DND-41 (cell line): ENCODE measurements around the gene GATD1.

ENCODE experiments used
- ATAC-seq: fragments of 200-7000 bp; cut with Tn5 transposase; 3 replicates; pipeline ENCODE4 v1.9.1; 2021; ENCODE audit warnings: low read depth; ENCODE audit not compliant: insufficient read depth
- DNase-seq: peaks from one replicate; pipeline ENCODE4 v3.0.0-alpha.2; 2020
- H2AFZ ChIP-seq: 2 replicates; pipeline ENCODE4 v1.6.0; 2012; ENCODE audit warnings: low read depth, low read length
- H3K27ac ChIP-seq: 2 replicates; pipeline ENCODE4 v1.5.1; 2012; ENCODE audit warnings: low read length, inconsistent platforms
- H3K27me3 ChIP-seq: fragments of 200-600 bp; sonication (generic); 2 replicates; pipeline ENCODE4 v1.6.0; 2012; ENCODE audit warnings: low read length, mild to moderate bottlenecking, inconsistent platforms; ENCODE audit not compliant: insufficient read depth, poor library complexity
- H3K36me3 ChIP-seq: 2 replicates; pipeline ENCODE4 v1.5.1; 2012; ENCODE audit warnings: low read length, inconsistent platforms; ENCODE audit not compliant: insufficient read depth
- H3K4me1 ChIP-seq: 2 replicates; pipeline ENCODE4 v1.5.1; 2012; ENCODE audit warnings: mild to moderate bottlenecking, low read length; ENCODE audit not compliant: insufficient read depth
- H3K4me2 ChIP-seq: 2 replicates; pipeline ENCODE4 v1.6.0; 2012; ENCODE audit warnings: mild to moderate bottlenecking, moderate library complexity, low read length, inconsistent platforms; ENCODE audit not compliant: insufficient read depth
- H3K4me3 ChIP-seq, 2 experiments: fragments of 200-600 bp in 1 of 2; shearing (Covaris generic) in 1 of 2; 2 replicates each; pipeline ENCODE4 v1.5.1; 2012 to 2016; ENCODE audit warnings: inconsistent platforms in 2 of 2, low read length in 2 of 2, mild to moderate bottlenecking in 2 of 2, low read depth in 1 of 2, moderate library complexity in 1 of 2
- H3K79me2 ChIP-seq: 2 replicates; pipeline ENCODE4 v1.6.0; 2012; ENCODE audit warnings: low read length, inconsistent platforms; ENCODE audit not compliant: insufficient read depth
- H3K9ac ChIP-seq: 2 replicates; pipeline ENCODE4 v1.6.0; 2012; ENCODE audit warnings: low read depth, mild to moderate bottlenecking, inconsistent platforms, low read length, moderate library complexity
- H3K9me3 ChIP-seq: 2 replicates; pipeline ENCODE4 v1.5.1; 2012; ENCODE audit warnings: low read length, moderate library complexity, mild to moderate bottlenecking, inconsistent platforms; ENCODE audit not compliant: insufficient read depth, severe bottlenecking
- H4K20me1 ChIP-seq: 2 replicates; pipeline ENCODE4 v1.6.0; 2012; ENCODE audit warnings: low read length; ENCODE audit not compliant: insufficient read depth
- EZH2 ChIP-seq: IDR thresholded peaks from 3 replicates; pipeline ENCODE4 v1.6.1; 2012; ENCODE audit warnings: borderline replicate concordance, low read depth, mild to moderate bottlenecking, moderate library complexity, low read length, inconsistent platforms; ENCODE audit not compliant: severe bottlenecking
- TF ChIP-seq, protein P1 (sequence below): IDR thresholded peaks from 2 replicates; pipeline ENCODE4 v1.5.1; 2012; ENCODE audit warnings: borderline replicate concordance, low read length, moderate library complexity, mild to moderate bottlenecking; ENCODE audit not compliant: poor library complexity, severe bottlenecking; ENCODE audit errors: extremely low read depth

Gene GATD1

DNA sequence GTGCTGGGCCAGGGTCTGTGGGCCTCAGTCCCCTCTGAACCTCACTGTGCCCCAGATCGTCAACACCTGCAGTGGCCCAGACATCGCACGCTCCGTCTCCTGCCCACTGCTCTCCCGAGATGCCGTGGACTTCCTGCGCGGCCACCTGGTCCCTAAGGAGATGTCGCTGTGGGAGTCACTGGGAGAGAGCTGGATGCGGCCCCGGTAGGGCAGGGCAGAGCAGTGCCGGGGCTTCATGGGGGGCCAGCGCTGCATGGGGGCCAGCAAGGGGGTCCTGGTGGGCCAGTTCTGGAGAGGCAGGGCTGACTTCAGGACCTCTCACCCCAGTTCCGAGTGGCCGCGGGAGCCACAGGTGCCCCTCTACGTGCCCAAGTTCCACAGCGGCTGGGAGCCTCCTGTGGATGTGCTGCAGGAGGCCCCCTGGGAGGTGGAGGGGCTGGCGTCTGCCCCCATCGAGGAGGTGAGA is 54.9 kb downstream of the GATD1 start:
- TF ChIP-seq EZH2 = no peak
- TF ChIP-seq, protein P1, sequence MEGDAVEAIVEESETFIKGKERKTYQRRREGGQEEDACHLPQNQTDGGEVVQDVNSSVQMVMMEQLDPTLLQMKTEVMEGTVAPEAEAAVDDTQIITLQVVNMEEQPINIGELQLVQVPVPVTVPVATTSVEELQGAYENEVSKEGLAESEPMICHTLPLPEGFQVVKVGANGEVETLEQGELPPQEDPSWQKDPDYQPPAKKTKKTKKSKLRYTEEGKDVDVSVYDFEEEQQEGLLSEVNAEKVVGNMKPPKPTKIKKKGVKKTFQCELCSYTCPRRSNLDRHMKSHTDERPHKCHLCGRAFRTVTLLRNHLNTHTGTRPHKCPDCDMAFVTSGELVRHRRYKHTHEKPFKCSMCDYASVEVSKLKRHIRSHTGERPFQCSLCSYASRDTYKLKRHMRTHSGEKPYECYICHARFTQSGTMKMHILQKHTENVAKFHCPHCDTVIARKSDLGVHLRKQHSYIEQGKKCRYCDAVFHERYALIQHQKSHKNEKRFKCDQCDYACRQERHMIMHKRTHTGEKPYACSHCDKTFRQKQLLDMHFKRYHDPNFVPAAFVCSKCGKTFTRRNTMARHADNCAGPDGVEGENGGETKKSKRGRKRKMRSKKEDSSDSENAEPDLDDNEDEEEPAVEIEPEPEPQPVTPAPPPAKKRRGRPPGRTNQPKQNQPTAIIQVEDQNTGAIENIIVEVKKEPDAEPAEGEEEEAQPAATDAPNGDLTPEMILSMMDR = no peak
- H3K4me1 ChIP-seq = 0 out of 2 replicates have a peak, but pooled peaks cover 3% of the 10 kb centered on the region
- H3K4me3 ChIP-seq = no peak overlapping the region
- H3K9ac ChIP-seq = no peak overlapping the region
- no peak overlapping the region for H2AFZ ChIP-seq
- no peaks in the 10 kb centered on the region for H3K79me2 ChIP-seq
- peaks cover 9% of the 10 kb centered on the region; the same call in 1 of the 2 replicates for H4K20me1 ChIP-seq
- H3K9me3 ChIP-seq = no peaks in the 10 kb centered on the region
- DNase-seq = no peak
- no peaks in the 10 kb centered on the region for H3K27me3 ChIP-seq
- no peak overlapping the region for H3K4me2 ChIP-seq
- H3K27ac ChIP-seq = no peak overlapping the region
- no peak for ATAC-seq
- no peaks in the 10 kb centered on the region for H3K36me3 ChIP-seq

DNA sequence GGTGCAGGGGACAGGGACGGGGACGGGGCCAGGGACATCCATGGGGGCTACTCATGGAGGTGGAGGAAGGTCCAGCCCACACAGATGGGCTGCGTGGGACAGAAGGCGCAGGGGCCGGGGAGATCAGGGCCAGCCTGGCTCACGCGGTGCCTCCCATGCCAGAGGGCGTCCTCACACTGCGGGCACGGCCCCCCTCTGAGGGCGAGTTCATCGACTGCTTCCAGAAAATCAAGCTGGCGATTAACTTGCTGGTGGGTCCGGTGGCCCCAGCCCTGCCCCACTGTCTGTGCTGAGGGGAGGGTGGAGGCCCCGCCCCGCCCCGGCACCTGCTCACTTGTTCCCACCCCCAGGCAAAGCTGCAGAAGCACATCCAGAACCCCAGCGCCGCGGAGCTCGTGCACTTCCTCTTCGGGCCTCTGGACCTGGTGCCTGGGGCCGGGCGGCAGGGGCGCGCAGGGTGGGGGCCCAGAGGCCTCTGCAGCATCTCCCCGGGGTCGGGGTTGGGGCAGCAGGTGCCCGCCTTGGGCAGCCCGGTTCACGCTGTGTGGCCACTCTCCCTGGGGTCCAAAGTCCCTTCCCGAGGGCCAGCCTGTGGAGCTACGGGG is 55.4 kb downstream of the GATD1 start:
- Histone ChIP-seq H2AFZ (no peak overlapping the region), H3K4me3 (no peak overlapping the region), H3K27me3 (no peaks in the 10 kb centered on the region), H3K36me3 (no peaks in the 10 kb centered on the region), H3K27ac (no peak overlapping the region), H3K79me2 (no peaks in the 10 kb centered on the region), H4K20me1 (peaks cover 7% of the 10 kb centered on the region; the same call in 1 of the 2 replicates), H3K9ac (no peak overlapping the region), H3K4me2 (no peak overlapping the region), H3K9me3 (no peaks in the 10 kb centered on the region), H3K4me1 (0 out of 2 replicates have a peak, but pooled peaks cover 3% of the 10 kb centered on the region)
- no peak for DNase-seq
- TF ChIP-seq, protein P1 = no peak
- no peak for TF ChIP-seq EZH2
- peak; percentile 20; the same call in 1 of the 3 replicates for ATAC-seq

DNA sequence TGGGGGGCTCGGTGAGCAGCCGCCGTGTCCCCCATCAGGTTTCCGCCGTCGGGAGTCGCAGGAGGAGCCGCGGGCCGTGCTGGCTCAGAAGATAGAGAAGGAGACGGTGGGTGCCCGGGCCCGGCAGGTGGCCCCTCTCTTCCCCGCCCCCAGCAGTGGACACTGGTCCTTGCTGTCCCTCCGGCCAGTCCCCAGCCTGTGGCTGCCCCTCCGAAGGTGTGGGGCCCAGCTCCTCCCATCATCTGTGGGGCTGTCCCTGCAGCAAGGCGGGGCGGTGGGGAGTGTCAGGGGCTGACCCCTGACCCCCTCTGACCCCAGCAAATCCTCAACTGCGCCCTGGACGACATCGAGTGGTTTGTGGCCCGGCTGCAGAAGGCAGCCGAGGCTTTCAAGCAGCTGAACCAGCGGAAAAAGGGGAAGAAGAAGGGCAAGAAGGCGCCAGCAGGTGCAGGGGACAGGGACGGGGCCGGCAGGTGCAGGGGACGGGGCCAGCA is 56.0 kb downstream of the GATD1 start:
- H2AFZ ChIP-seq = no peak overlapping the region
- DNase-seq = no peak
- H3K36me3 ChIP-seq = no peaks in the 10 kb centered on the region
- TF ChIP-seq EZH2 = no peak
- TF ChIP-seq, protein P1 = no peak
- no peak overlapping the region for H3K9ac ChIP-seq
- no peak overlapping the region for H3K27ac ChIP-seq
- no peaks in the 10 kb centered on the region for H3K27me3 ChIP-seq
- ATAC-seq = no peak
- no peaks in the 10 kb centered on the region for H3K9me3 ChIP-seq
- H3K79me2 ChIP-seq = no peaks in the 10 kb centered on the region
- H3K4me1 ChIP-seq = 0 out of 2 replicates have a peak, but pooled peaks cover 3% of the 10 kb centered on the region
- H3K4me2 ChIP-seq = no peak overlapping the region
- H4K20me1 ChIP-seq = peaks cover 7% of the 10 kb centered on the region; the same call in 1 of the 2 replicates
- no peak overlapping the region for H3K4me3 ChIP-seq
